GM23338 (cell line): Measurements from ENCODE around the gene FBXW11. TPM values are rescaled to one million over a fixed set of nuclear protein-coding genes. Genes with fewer than 3 reads are reported as not detected.

Experiments used
- ATAC-seq: fragments of 200-7000 bp; cut with Tn5 transposase; 3 replicates; pipeline ENCODE4 v1.9.1; 2020
- DNase-seq: peaks from one replicate; pipeline ENCODE4 v3.0.0-alpha.2; 2015; ENCODE audit warnings: low spot score
- H2AFZ ChIP-seq: fragments of 200-600 bp; sonication (generic); 2 replicates; pipeline ENCODE4 v1.8.0; 2016; ENCODE audit warnings: antibody characterized with exemption, mild to moderate bottlenecking, moderate library complexity
- H3F3A ChIP-seq: fragments of 200-600 bp; sonication (generic); replicated peaks from 2 replicates; pipeline ENCODE4 v1.8.0; 2017; ENCODE audit warnings: antibody characterized with exemption, mixed run types, low read depth
- H3K27ac ChIP-seq: fragments of 200-600 bp; sonication (generic); 2 replicates; pipeline ENCODE4 v1.6.1; 2016; ENCODE audit warnings: low read depth
- H3K27me3 ChIP-seq: fragments of 200-600 bp; sonication (generic); 2 replicates; pipeline ENCODE4 v1.8.0; 2016; ENCODE audit warnings: mild to moderate bottlenecking, mixed run types, moderate library complexity; ENCODE audit not compliant: insufficient read depth
- H3K36me3 ChIP-seq: fragments of 200-600 bp; sonication (generic); 2 replicates; pipeline ENCODE4 v1.8.0; 2016; ENCODE audit warnings: mild to moderate bottlenecking; ENCODE audit not compliant: insufficient read depth
- H3K4me1 ChIP-seq: fragments of 200-600 bp; sonication (generic); 2 replicates; pipeline ENCODE4 v1.8.0; 2016; ENCODE audit warnings: mild to moderate bottlenecking, moderate library complexity; ENCODE audit not compliant: insufficient read depth
- H3K4me2 ChIP-seq: fragments of 200-600 bp; sonication (generic); 2 replicates; pipeline ENCODE4 v1.7.1; 2017; ENCODE audit warnings: mixed run types
- H3K4me3 ChIP-seq: fragments of 200-600 bp; sonication (generic); 2 replicates; pipeline ENCODE4 v1.6.1; 2016; ENCODE audit warnings: mixed run types
- H3K79me2 ChIP-seq: fragments of 200-600 bp; sonication (generic); replicated peaks from 2 replicates; pipeline ENCODE4 v1.8.0; 2017; ENCODE audit warnings: mild to moderate bottlenecking; ENCODE audit not compliant: insufficient read depth
- H3K9me2 ChIP-seq: fragments of 200-600 bp; sonication (generic); 2 replicates; pipeline ENCODE4 v1.8.0; 2017; ENCODE audit not compliant: insufficient read depth
- H4K20me1 ChIP-seq: fragments of 200-600 bp; sonication (generic); replicated peaks from 2 replicates; pipeline ENCODE4 v1.8.0; 2017; ENCODE audit warnings: mild to moderate bottlenecking; ENCODE audit not compliant: insufficient read depth
- H3K27ac Mint-ChIP-seq: 2 replicates; pipeline ENCODE4 v1.8.0; 2020; ENCODE audit warnings: inconsistent platforms, mild to moderate bottlenecking, moderate library complexity, mixed read lengths
- H3K27me3 Mint-ChIP-seq: 3 replicates; pipeline ENCODE4 v1.8.0; 2022; ENCODE audit warnings: low read depth, mild to moderate bottlenecking, moderate library complexity, mixed read lengths, inconsistent platforms; ENCODE audit not compliant: insufficient read depth, poor library complexity
- H3K36me3 Mint-ChIP-seq: 3 replicates; pipeline ENCODE4 v1.8.0; 2021; ENCODE audit warnings: low read depth, mild to moderate bottlenecking, inconsistent platforms, moderate library complexity, mixed read lengths
- H3K4me1 Mint-ChIP-seq: 3 replicates; pipeline ENCODE4 v1.8.0; 2020; ENCODE audit warnings: mild to moderate bottlenecking, inconsistent platforms, mixed read lengths
- H3K4me3 Mint-ChIP-seq: 3 replicates; pipeline ENCODE4 v1.8.0; 2021; ENCODE audit warnings: moderate library complexity, mild to moderate bottlenecking, inconsistent platforms, mixed read lengths
- H3K9me3 Mint-ChIP-seq: 3 replicates; pipeline ENCODE4 v1.8.0; 2020; ENCODE audit warnings: moderate library complexity, mild to moderate bottlenecking, inconsistent platforms, mixed read lengths
- CREB1 ChIP-seq: fragments of 250-450 bp; sonication (Bioruptor Pico); IDR thresholded peaks from 2 replicates; pipeline ENCODE4 v1.5.0; 2020; ENCODE audit warnings: low read depth, mild to moderate bottlenecking, moderate library complexity
- EZH2 ChIP-seq: fragments of 200-600 bp; sonication (generic); IDR thresholded peaks from one replicate; pipeline ENCODE4 v1.8.0; 2017; ENCODE audit warnings: antibody characterized with exemption, mild to moderate bottlenecking, low read depth; ENCODE audit not compliant: unreplicated experiment
- EZH2phosphoT487 ChIP-seq: fragments of 200-600 bp; sonication (generic); IDR thresholded peaks from one replicate; pipeline ENCODE4 v1.8.1; 2018; ENCODE audit warnings: antibody characterized with exemption; ENCODE audit not compliant: unreplicated experiment
- JUNB ChIP-seq: IDR thresholded peaks from one replicate; pipeline ENCODE4 v1.6.1; 2016; ENCODE audit warnings: antibody characterized with exemption; ENCODE audit not compliant: unreplicated experiment
- ZNF331 ChIP-seq: fragments of 250-450 bp; sonication (Bioruptor Pico); IDR thresholded peaks from 2 replicates; pipeline ENCODE4 v1.5.0; 2020; ENCODE audit warnings: low read depth, mild to moderate bottlenecking, moderate library complexity
- polyA plus RNA-seq: library from polyadenylated mRNA; unstranded; fragments of >200 nt; fragmentation: Nextera tagmentation; extraction: Ambion mirVana; gene quantifications from 2 replicates; pipeline ENCODE4 v1.2.1, GENCODE V29; 2016
- total RNA-seq: library from RNA; depleted of rRNA; stranded (reverse); fragments of >200 nt; shearing (Covaris generic); gene quantifications from 2 replicates; pipeline ENCODE4 v1.2.3, GENCODE V29; 2014
- TF ChIP-seq, protein P1 (sequence below): fragments of 250-450 bp; sonication (Bioruptor Pico); IDR thresholded peaks from 2 replicates; pipeline ENCODE4 v1.5.0; 2020; ENCODE audit warnings: mild to moderate bottlenecking, moderate library complexity

Gene FBXW11
- total and polyA plus RNA-seq, 2 experiments from 2014 or later, result 45.0 to 88.0 TPM

DNA sequence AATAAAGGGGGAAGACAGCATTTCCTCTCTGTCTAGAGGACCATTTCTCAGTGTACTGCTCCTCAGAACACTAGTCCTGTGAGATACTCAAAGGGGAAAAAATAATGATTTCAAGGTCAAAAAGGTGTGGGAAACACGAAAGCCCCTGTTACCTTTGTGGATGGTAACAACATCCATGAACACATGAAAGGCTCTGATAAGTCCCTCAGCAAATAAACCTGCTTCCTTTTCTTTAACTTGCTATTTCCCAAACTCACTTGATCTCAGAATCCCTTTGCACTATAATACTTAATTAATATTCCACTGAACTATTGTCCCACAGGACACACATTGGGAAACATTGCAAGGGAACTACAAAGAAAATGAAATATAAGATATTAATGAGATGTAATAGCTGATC, 155.2 kb downstream of the FBXW11 start:
- Histone ChIP-seq H3K4me1 (0 out of 2 replicates have a peak, but pooled peaks cover 6% of the 10 kb centered on the region), H3F3A (no peaks in the 10 kb centered on the region), H4K20me1 (no peaks in the 10 kb centered on the region), H2AFZ (no peak overlapping the region), H3K4me2 (no peak overlapping the region), H3K4me3 (no peak overlapping the region), H3K36me3 (peaks cover under 1% of the 10 kb centered on the region; the same call in 1 of the 2 replicates), H3K27ac (no peak overlapping the region), H3K27me3 (no peaks in the 10 kb centered on the region), H3K79me2 (no peaks in the 10 kb centered on the region), H3K9me2 (no peaks in the 10 kb centered on the region)
- DNase-seq (no peak), ATAC-seq (no peak)
- no peak overlapping the region for H3K27ac Mint-ChIP-seq
- peaks cover 8% of the 10 kb centered on the region for H3K9me3 Mint-ChIP-seq
- H3K4me1 Mint-ChIP-seq, result peaks cover 17% of the 10 kb centered on the region
- H3K4me3 Mint-ChIP-seq, result no peak overlapping the region
- peaks cover 7% of the 10 kb centered on the region for H3K27me3 Mint-ChIP-seq
- H3K36me3 Mint-ChIP-seq, result peaks cover 14% of the 10 kb centered on the region
- TF ChIP-seq CREB1 (no peak), ZNF331 (no peak), EZH2 (no peak), JUNB (no peak), EZH2phosphoT487 (no peak)
- TF ChIP-seq, protein P1, sequence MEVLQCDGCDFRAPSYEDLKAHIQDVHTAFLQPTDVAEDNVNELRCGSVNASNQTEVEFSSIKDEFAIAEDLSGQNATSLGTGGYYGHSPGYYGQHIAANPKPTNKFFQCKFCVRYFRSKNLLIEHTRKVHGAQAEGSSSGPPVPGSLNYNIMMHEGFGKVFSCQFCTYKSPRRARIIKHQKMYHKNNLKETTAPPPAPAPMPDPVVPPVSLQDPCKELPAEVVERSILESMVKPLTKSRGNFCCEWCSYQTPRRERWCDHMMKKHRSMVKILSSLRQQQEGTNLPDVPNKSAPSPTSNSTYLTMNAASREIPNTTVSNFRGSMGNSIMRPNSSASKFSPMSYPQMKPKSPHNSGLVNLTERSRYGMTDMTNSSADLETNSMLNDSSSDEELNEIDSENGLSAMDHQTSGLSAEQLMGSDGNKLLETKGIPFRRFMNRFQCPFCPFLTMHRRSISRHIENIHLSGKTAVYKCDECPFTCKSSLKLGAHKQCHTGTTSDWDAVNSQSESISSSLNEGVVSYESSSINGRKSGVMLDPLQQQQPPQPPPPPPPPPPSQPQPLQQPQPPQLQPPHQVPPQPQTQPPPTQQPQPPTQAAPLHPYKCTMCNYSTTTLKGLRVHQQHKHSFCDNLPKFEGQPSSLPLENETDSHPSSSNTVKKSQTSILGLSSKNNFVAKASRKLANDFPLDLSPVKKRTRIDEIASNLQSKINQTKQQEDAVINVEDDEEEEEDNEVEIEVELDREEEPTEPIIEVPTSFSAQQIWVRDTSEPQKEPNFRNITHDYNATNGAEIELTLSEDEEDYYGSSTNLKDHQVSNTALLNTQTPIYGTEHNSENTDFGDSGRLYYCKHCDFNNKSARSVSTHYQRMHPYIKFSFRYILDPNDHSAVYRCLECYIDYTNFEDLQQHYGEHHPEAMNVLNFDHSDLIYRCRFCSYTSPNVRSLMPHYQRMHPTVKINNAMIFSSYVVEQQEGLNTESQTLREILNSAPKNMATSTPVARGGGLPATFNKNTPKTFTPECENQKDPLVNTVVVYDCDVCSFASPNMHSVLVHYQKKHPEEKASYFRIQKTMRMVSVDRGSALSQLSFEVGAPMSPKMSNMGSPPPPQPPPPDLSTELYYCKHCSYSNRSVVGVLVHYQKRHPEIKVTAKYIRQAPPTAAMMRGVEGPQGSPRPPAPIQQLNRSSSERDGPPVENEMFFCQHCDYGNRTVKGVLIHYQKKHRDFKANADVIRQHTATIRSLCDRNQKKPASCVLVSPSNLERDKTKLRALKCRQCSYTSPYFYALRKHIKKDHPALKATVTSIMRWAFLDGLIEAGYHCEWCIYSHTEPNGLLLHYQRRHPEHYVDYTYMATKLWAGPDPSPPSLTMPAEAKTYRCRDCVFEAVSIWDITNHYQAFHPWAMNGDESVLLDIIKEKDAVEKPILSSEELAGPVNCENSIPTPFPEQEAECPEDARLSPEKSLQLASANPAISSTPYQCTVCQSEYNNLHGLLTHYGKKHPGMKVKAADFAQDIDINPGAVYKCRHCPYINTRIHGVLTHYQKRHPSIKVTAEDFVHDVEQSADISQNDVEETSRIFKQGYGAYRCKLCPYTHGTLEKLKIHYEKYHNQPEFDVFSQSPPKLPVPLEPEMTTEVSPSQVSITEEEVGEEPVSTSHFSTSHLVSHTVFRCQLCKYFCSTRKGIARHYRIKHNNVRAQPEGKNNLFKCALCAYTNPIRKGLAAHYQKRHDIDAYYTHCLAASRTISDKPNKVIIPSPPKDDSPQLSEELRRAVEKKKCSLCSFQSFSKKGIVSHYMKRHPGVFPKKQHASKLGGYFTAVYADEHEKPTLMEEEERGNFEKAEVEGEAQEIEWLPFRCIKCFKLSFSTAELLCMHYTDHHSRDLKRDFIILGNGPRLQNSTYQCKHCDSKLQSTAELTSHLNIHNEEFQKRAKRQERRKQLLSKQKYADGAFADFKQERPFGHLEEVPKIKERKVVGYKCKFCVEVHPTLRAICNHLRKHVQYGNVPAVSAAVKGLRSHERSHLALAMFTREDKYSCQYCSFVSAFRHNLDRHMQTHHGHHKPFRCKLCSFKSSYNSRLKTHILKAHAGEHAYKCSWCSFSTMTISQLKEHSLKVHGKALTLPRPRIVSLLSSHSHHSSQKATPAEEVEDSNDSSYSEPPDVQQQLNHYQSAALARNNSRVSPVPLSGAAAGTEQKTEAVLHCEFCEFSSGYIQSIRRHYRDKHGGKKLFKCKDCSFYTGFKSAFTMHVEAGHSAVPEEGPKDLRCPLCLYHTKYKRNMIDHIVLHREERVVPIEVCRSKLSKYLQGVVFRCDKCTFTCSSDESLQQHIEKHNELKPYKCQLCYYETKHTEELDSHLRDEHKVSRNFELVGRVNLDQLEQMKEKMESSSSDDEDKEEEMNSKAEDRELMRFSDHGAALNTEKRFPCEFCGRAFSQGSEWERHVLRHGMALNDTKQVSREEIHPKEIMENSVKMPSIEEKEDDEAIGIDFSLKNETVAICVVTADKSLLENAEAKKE (CRISPR knock-in tag), result no peak
